Measurements from ENCODE around the gene KRT26. TPM values are rescaled to one million over a fixed set of nuclear protein-coding genes. Genes with fewer than 3 reads are reported as not detected.
A peak's percentile ranks its signal among the peaks of the same experiment; 100 is the strongest.

Gene KRT26
- total RNA-seq, 4 donors from 2014 or later: not detected

- no peaks in the 10 kb centered on the region for H3K4me1 ChIP-seq
- peaks cover 24% of the 10 kb centered on the region for H3K27me3 ChIP-seq
- H3K9me3 ChIP-seq: no peaks in the 10 kb centered on the region
- WGBS, 2 donors (ENCODE audit: low coverage in 1 of 2): 50 to 57% methylated on average over 1 of the region's 1 CpG
- peak; percentile 76 for ATAC-seq
- H3K4me3 ChIP-seq: no peak overlapping the region
- H3K36me3 ChIP-seq: no peaks in the 10 kb centered on the region
- no peak overlapping the region for H3K27ac ChIP-seq
- no peak for TF ChIP-seq POLR2A (IDR thresholded peaks at IDR 0.05)
- TF ChIP-seq POLR2AphosphoS5 (IDR thresholded peaks at IDR 0.05): no peak
- TF ChIP-seq, protein P1, sequence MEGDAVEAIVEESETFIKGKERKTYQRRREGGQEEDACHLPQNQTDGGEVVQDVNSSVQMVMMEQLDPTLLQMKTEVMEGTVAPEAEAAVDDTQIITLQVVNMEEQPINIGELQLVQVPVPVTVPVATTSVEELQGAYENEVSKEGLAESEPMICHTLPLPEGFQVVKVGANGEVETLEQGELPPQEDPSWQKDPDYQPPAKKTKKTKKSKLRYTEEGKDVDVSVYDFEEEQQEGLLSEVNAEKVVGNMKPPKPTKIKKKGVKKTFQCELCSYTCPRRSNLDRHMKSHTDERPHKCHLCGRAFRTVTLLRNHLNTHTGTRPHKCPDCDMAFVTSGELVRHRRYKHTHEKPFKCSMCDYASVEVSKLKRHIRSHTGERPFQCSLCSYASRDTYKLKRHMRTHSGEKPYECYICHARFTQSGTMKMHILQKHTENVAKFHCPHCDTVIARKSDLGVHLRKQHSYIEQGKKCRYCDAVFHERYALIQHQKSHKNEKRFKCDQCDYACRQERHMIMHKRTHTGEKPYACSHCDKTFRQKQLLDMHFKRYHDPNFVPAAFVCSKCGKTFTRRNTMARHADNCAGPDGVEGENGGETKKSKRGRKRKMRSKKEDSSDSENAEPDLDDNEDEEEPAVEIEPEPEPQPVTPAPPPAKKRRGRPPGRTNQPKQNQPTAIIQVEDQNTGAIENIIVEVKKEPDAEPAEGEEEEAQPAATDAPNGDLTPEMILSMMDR (IDR thresholded peaks at IDR 0.05): no peak
- TF ChIP-seq EP300 (IDR thresholded peaks at IDR 0.05): no peak
Observed at GRCh38 chr17:40722241-40722640, 49.8 kb downstream of the KRT26 start.

GRCh38 chr17:40720899-40721298 is 51.1 kb downstream of the KRT26 start:
- Histone ChIP-seq H3K27me3 (peaks cover 24% of the 10 kb centered on the region), H3K27ac (no peak overlapping the region), H3K36me3 (no peaks in the 10 kb centered on the region), H3K9me3 (no peaks in the 10 kb centered on the region), H3K4me3 (no peak overlapping the region), H3K4me1 (no peaks in the 10 kb centered on the region)
- no peak for ATAC-seq
- WGBS, 2 donors (ENCODE audit: low coverage in 1 of 2): 41 to 68% methylated on average over 2 of the region's 2 CpGs
- TF ChIP-seq POLR2AphosphoS5 (IDR thresholded peaks at IDR 0.05) (no peak), POLR2A (IDR thresholded peaks at IDR 0.05) (no peak), EP300 (IDR thresholded peaks at IDR 0.05) (no peak)
- TF ChIP-seq, protein P1 (IDR thresholded peaks at IDR 0.05): no peak

- TF ChIP-seq POLR2A (IDR thresholded peaks at IDR 0.05) (no peak), EP300 (IDR thresholded peaks at IDR 0.05) (no peak), POLR2AphosphoS5 (IDR thresholded peaks at IDR 0.05) (no peak)
- TF ChIP-seq, protein P1 (IDR thresholded peaks at IDR 0.05): no peak
- 36 to 60% methylated on average over 6 to 8 of the region's 8 CpGs for WGBS, 2 donors (ENCODE audit: low coverage in 1 of 2)
Observed at GRCh38 chr17:40718930-40719329, 53.1 kb downstream of the KRT26 start.

DNA sequence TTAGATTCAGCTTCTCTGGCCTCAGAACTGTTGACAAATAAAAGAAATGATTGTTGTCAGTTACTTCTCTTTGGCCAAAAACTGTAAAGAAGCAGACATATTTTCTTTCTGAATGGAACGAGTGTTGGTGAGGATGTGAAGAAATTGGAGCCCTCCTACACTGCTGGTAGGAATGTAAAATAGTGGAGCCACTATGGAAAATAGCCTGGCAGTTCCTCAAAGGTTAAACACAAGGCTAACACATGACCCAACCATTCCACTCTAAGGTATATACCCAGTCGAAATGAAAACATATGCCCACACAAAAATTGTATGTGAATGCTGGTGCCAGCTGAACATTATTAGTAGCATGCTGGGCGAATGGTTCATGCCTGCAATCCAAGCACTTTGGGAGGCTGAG is 54.2 kb downstream of the KRT26 start:
- Histone ChIP-seq H3K27ac (no peak overlapping the region), H3K4me1 (no peaks in the 10 kb centered on the region), H3K9me3 (no peaks in the 10 kb centered on the region), H3K4me3 (no peak overlapping the region), H3K36me3 (no peaks in the 10 kb centered on the region), H3K27me3 (peaks cover 8% of the 10 kb centered on the region)
- WGBS, 2 donors (ENCODE audit: low coverage in 1 of 2): 52 to 67% methylated on average over 1 to 3 of the region's 3 CpGs
- TF ChIP-seq POLR2A (IDR thresholded peaks at IDR 0.05) (no peak), POLR2AphosphoS5 (IDR thresholded peaks at IDR 0.05) (no peak), EP300 (IDR thresholded peaks at IDR 0.05) (no peak)
- TF ChIP-seq, protein P1 (IDR thresholded peaks at IDR 0.05): no peak
- ATAC-seq: no peak

More at GRCh38 chr17:40718930-40719329, 53.1 kb downstream of the KRT26 start:
- Histone ChIP-seq H3K9me3 (no peaks in the 10 kb centered on the region), H3K4me1 (no peaks in the 10 kb centered on the region), H3K4me3 (no peak overlapping the region), H3K27me3 (peaks cover 15% of the 10 kb centered on the region), H3K36me3 (no peaks in the 10 kb centered on the region), H3K27ac (no peak overlapping the region)
- peak; percentile 40 for ATAC-seq

Other genes starting within 250 kb of the KRT26 start
- gene CCR7, start 206.7 kb downstream of the KRT26 start, total RNA-seq: 1 to 10 TPM in 1 of 4 donors, under 1 TPM in 2, not detected in 1; 0.15 to 2.2 (median 0.35) TPM
- gene SMARCE1, start 124.4 kb downstream of the KRT26 start, total RNA-seq: 100 to 1,000 TPM; 102 to 131 (median 109) TPM
- gene KRT222, start 107.0 kb downstream of the KRT26 start, total RNA-seq: 10 to 100 TPM in 1 of 4 donors, 1 to 10 TPM in 2, under 1 TPM in 1; 0.94 to 17.8 (median 1.8) TPM
- gene KRT24, start 68.4 kb downstream of the KRT26 start, total RNA-seq: 10 to 100 TPM in 1 of 4 donors, 1 to 10 TPM in 2, not detected in 1; 1.1 to 14.7 (median 1.2) TPM
- not detected for gene KRT25, start 16.9 kb downstream of the KRT26 start, total RNA-seq
- not detected for gene KRT27, start 10.3 kb upstream of the KRT26 start, total RNA-seq
- gene KRT28, start 27.8 kb upstream of the KRT26 start, total RNA-seq: not detected
- 10 to 100 TPM in 3 of 4 donors, 1 to 10 TPM in 1; 5.1 to 14.3 (median 10.6) TPM for gene KRT10, start 50.4 kb upstream of the KRT26 start, total RNA-seq
- gene KRT12, start 95.0 kb upstream of the KRT26 start, total RNA-seq: not detected
- gene KRT20, start 113.0 kb upstream of the KRT26 start, total RNA-seq: not detected
- gene KRT23, start 165.4 kb upstream of the KRT26 start, total RNA-seq: 1 to 10 TPM in 1 of 4 donors, not detected in 3; 6.1 TPM
- gene KRT39, start 194.7 kb upstream of the KRT26 start, total RNA-seq: not detected
- gene KRT40, start 212.1 kb upstream of the KRT26 start, total RNA-seq: not detected
- not detected for gene KRTAP3-3, start 222.0 kb upstream of the KRT26 start, total RNA-seq
- gene KRTAP3-2, start 227.7 kb upstream of the KRT26 start, total RNA-seq: not detected
- gene KRTAP3-1, start 236.9 kb upstream of the KRT26 start, total RNA-seq: not detected